HEK293T (cell line): ENCODE measurements around the gene ADCY6.

Source experiments
- CTCF ChIA-PET: fragments of 350-600 bp; formaldehyde crosslinking; extraction: SDS; loops from one replicate; lab custom pipeline; 2021; ENCODE audit warnings: antibody characterized with exemption, inconsistent platforms; lab: Yijun Ruan, JAX
- POLR2A ChIA-PET: fragments of 350-600 bp; formaldehyde crosslinking; extraction: SDS; loops from one replicate; lab custom pipeline; 2020; ENCODE audit warnings: antibody characterized with exemption, inconsistent platforms; lab: Yijun Ruan, JAX
- DNase-seq: peaks from one replicate; pipeline ENCODE4 v3.0.0; 2012; ENCODE audit warnings: mixed read lengths; ENCODE audit errors: extremely low spot score
- ARNT ChIP-seq: fragments of 450-650 bp; IDR thresholded peaks from 2 replicates; pipeline ENCODE4 v1.6.1; 2017; ENCODE audit warnings: mild to moderate bottlenecking
- BHLHE40 ChIP-seq: fragments of 450-650 bp; IDR thresholded peaks from 2 replicates; pipeline ENCODE4 v1.6.1; 2016; ENCODE audit warnings: mild to moderate bottlenecking, moderate library complexity, borderline replicate concordance
- CTBP1 ChIP-seq: fragments of 450-650 bp; IDR thresholded peaks from 2 replicates; pipeline ENCODE4 v1.6.1; 2016; ENCODE audit warnings: borderline replicate concordance
- ELF4 ChIP-seq: fragments of 450-650 bp; IDR thresholded peaks from 2 replicates; pipeline ENCODE4 v1.6.1; 2017; ENCODE audit warnings: antibody characterized with exemption
- FOXA1 ChIP-seq: fragments of 450-650 bp; IDR thresholded peaks from 2 replicates; pipeline ENCODE4 v1.6.1; 2016; ENCODE audit warnings: mild to moderate bottlenecking
- FOXK2 ChIP-seq: fragments of 450-650 bp; IDR thresholded peaks from 2 replicates; pipeline ENCODE4 v1.6.1; 2016; ENCODE audit warnings: mild to moderate bottlenecking
- FOXM1 ChIP-seq: fragments of 450-650 bp; IDR thresholded peaks from 2 replicates; pipeline ENCODE4 v1.6.1; 2017; ENCODE audit warnings: mild to moderate bottlenecking, borderline replicate concordance
- HDGF ChIP-seq: fragments of 450-650 bp; IDR thresholded peaks from 2 replicates; pipeline ENCODE4 v1.6.1; 2017; ENCODE audit warnings: antibody characterized with exemption, borderline replicate concordance
- L3MBTL2 ChIP-seq: fragments of 450-650 bp; conservative IDR thresholded peaks from 2 replicates; pipeline ENCODE4 v1.6.1; 2016; ENCODE audit warnings: mild to moderate bottlenecking
- LEF1 ChIP-seq: fragments of 450-650 bp; IDR thresholded peaks from 2 replicates; pipeline ENCODE4 v1.6.1; 2017; ENCODE audit warnings: mild to moderate bottlenecking, borderline replicate concordance
- NFRKB ChIP-seq: fragments of 450-650 bp; IDR thresholded peaks from 2 replicates; pipeline ENCODE4 v1.6.1; 2016; ENCODE audit warnings: mild to moderate bottlenecking, moderate library complexity
- SP1 ChIP-seq: fragments of 450-650 bp; IDR thresholded peaks from 2 replicates; pipeline ENCODE4 v1.6.1; 2017
- SUZ12 ChIP-seq: fragments of 450-650 bp; IDR thresholded peaks from 2 replicates; pipeline ENCODE4 v1.6.1; 2016; ENCODE audit warnings: mild to moderate bottlenecking
- TARDBP ChIP-seq: fragments of 450-650 bp; IDR thresholded peaks from 2 replicates; pipeline ENCODE4 v1.6.1; 2016
- ZNF384 ChIP-seq: fragments of 450-650 bp; IDR thresholded peaks from 2 replicates; pipeline ENCODE4 v1.6.1; 2016
- TF ChIP-seq, protein P1 (sequence below): fragments of 450-650 bp; IDR thresholded peaks from 2 replicates; pipeline ENCODE4 v1.6.1; 2016

The ADCY6 gene

DNA sequence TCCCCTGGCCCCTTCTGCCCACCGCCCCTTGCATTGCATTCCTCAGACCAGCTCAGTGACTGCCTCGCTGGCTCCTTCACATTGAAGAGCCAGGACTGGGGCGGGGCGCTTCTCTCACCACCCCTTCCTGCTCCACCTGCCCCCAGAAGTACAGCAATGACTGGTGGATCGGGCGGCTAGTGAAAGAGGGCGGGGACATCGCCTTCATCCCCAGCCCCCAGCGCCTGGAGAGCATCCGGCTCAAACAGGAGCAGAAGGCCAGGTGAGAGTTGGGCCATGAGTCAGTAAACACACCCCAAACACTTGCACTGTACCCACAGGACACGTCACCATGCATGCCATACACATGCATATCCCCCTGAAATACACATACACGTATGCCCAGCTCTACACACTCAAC, 35.2 kb upstream of the ADCY6 start:
- no peak for DNase-seq
- TF ChIP-seq HDGF (no peak), SUZ12 (no peak), SP1 (no peak), FOXM1 (no peak), ZNF384 (no peak), BHLHE40 (no peak), NFRKB (no peak), LEF1 (no peak), TARDBP (no peak), ELF4 (no peak), L3MBTL2 (no peak), FOXK2 (no peak), FOXA1 (no peak), ARNT (no peak), CTBP1 (no peak)
- TF ChIP-seq, protein P1, sequence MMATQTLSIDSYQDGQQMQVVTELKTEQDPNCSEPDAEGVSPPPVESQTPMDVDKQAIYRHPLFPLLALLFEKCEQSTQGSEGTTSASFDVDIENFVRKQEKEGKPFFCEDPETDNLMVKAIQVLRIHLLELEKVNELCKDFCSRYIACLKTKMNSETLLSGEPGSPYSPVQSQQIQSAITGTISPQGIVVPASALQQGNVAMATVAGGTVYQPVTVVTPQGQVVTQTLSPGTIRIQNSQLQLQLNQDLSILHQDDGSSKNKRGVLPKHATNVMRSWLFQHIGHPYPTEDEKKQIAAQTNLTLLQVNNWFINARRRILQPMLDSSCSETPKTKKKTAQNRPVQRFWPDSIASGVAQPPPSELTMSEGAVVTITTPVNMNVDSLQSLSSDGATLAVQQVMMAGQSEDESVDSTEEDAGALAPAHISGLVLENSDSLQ: no peak
- ChIA-PET POLR2A (interaction anchor here (0.8 to 1.6 kb wide), 3 partner anchors 8 to 12 kb away, joined by 3 to 5 read pairs (median 4); no protein-coding TSS in a partner anchor), CTCF (interaction anchor here (1.1 kb wide), 1 partner anchor 9 kb away, joined by 4 read pairs; no protein-coding TSS in a partner anchor)

DNA sequence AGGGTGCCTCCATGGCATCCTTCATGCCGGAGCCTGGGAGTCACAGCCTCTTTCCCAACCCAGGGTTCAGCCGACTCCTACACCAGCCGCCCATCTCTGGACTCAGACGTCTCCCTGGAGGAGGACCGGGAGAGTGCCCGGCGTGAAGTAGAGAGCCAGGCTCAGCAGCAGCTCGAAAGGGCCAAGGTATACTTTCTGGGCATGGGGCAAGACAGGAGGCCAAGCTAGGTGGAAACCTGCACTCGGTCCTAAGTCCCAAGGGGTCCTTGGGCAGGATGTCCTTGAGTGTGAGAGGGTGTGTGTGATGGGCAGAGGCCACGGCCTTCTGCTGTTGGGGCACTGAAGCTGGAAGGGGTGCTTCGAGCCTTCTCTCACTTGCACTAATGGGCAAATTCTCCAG, 34.4 kb upstream of the ADCY6 start:
- CTCF ChIA-PET: interaction anchor here (1.1 kb wide), 1 partner anchor 8 kb away, joined by 4 read pairs; no protein-coding TSS in a partner anchor
- TF ChIP-seq SP1: no peak
- no peak for TF ChIP-seq FOXA1
- TF ChIP-seq BHLHE40: no peak
- TF ChIP-seq LEF1: no peak
- TF ChIP-seq L3MBTL2: no peak
- TF ChIP-seq HDGF: no peak
- TF ChIP-seq TARDBP: no peak
- TF ChIP-seq ZNF384: no peak
- TF ChIP-seq, protein P1: no peak
- no peak for TF ChIP-seq NFRKB
- no peak for TF ChIP-seq SUZ12
- no peak for TF ChIP-seq CTBP1
- no peak for TF ChIP-seq FOXK2
- TF ChIP-seq ELF4: no peak
- TF ChIP-seq FOXM1: no peak
- TF ChIP-seq ARNT: no peak
- no peak for DNase-seq
- POLR2A ChIA-PET: interaction anchor here (0.8 to 1.6 kb wide), 3 partner anchors 8 to 12 kb away, joined by 3 to 5 read pairs (median 4); no protein-coding TSS in a partner anchor

DNA sequence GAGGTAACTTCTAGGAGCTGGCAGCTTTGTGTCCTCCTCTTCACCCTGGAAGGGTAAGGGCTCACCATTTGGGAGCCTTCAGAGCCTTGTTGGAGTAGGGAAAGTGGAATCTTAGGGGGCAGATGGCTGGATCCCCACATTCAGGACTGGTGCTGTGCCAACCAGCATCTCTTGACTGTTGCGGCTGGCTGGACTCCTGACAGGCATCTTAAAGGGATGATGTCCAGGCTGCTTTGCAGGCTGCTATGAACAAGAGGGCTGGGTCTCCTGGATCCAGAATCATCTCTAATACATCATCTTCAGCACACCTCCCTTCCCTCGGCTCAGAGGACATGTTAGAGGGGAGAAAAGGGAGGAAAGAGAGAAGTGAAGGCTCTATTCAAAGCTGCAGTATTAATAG, 33.8 kb upstream of the ADCY6 start:
- CTCF ChIA-PET: no interaction called here
- POLR2A ChIA-PET: interaction anchor here (1.5 to 1.6 kb wide), 2 partner anchors 13 to 29 kb away, joined by 3 to 5 read pairs; partner anchors contain the start of gene DDX23

DNA sequence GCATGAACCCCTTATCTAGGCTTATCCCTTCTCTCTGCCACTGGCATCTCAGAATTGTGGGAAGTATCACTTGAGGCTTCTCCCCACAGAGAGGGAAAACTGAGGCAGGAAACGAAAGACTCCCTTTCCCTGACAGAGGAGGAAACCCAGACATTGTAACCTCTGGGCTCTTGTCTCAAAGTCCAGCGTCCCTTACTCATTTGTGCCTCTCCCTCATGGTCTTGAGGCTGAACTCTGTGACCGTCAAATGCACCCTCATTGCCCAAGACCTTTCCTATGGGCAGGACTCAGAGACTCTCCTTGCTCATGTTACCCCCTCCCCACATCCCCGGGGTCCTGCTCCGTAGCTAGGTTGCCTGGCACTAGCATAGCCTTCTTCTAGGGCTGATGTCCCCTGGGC, 33.2 kb upstream of the ADCY6 start:
- ChIA-PET CTCF (no interaction called here), POLR2A (interaction anchor here (1.5 kb wide), 1 partner anchor 30 kb away, joined by 3 read pairs; the partner anchor contains the start of gene DDX23)
- TF ChIP-seq TARDBP: no peak
- TF ChIP-seq ARNT: no peak
- no peak for TF ChIP-seq FOXK2
- TF ChIP-seq ZNF384: no peak
- no peak for TF ChIP-seq SP1
- TF ChIP-seq L3MBTL2: no peak
- TF ChIP-seq ELF4: no peak
- TF ChIP-seq, protein P1: no peak
- TF ChIP-seq FOXM1: no peak
- no peak for TF ChIP-seq HDGF
- DNase-seq: no peak

More for the DNA sequence above, 33.8 kb upstream of the ADCY6 start:
- DNase-seq: no peak
- TF ChIP-seq FOXM1 (no peak), NFRKB (no peak), L3MBTL2 (no peak), ELF4 (no peak)
- TF ChIP-seq, protein P1: no peak

DNA sequence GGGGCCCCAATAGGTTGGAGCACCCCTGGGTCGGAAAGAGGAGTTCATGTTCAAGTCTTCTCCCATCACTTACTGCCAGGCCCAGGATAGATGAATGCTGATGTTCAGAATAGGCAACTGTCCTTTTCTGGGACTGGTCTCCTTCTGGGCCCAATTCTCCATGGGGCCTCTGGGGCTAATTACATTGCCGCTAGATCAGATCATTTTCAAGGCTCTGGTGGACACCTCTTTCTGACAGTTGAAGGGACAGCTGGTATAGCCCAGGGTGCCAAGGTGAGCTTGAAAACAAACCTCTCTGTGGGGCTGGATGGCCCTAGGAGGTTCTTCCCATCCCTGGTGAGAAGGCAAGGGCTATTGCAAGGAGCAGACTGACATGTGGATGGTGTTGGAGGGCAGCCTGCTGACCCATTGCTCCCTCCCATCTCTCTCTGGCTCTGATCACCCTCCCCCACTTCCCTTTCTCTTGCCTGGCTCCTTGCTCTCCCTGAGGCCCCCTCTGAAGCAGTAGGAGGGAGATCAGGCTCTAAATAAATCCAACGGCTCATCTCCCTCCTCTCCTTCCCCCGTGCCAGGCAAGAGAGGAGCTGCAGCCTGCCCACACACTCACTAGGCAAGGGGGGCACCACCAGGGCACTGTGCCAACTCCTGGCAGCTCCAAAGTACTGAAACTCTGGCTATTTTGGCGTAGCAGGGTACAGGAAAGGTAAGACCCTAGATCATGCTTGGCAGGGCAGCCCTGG, 31.3 kb upstream of the ADCY6 start:
- POLR2A ChIA-PET: interaction anchor here (0.8 to 2.2 kb wide), 4 partner anchors 9 to 137 kb away, joined by 3 to 9 read pairs (median 4); partner anchors contain the start of genes ARF3 and DDX23
- DNase-seq: no peak
- CTCF ChIA-PET: no interaction called here
- TF ChIP-seq SUZ12 (no peak), HDGF (no peak), CTBP1 (no peak), ARNT (no peak), LEF1 (no peak), FOXK2 (no peak), NFRKB (no peak), BHLHE40 (no peak), FOXA1 (no peak), TARDBP (no peak), FOXM1 (no peak), ZNF384 (no peak), SP1 (no peak), ELF4 (no peak)
- TF ChIP-seq, protein P1: no peak
